ENCODE results near the gene ZMAT3.

DNA sequence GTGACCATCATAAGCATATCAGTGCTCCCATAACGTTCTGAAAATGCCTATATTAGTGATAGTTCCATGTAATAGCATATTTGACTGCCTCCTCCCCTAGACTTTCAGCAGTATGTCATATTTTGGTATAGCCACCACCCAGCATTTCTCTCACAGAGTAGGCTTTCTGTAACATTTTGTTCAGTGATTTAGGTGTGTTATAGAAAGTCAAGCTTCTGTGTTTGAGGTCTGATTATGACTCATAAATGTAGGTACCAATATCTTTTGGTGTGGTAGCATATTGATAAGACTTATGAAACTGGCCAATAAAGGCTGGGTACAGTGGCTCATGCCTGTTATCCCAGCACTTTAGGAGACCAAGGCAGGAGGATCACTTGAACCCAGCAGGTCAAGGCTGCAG lies 34.3 kb upstream of the ZMAT3 start:
- TF ChIP-seq POLR2A (IDR thresholded peaks at IDR 0.05; ENCODE audit: low read depth, low read length) (no peak), POLR2AphosphoS5 (IDR thresholded peaks at IDR 0.05; ENCODE audit: low read depth, low read length) (no peak), TAF1 (IDR thresholded peaks at IDR 0.05; ENCODE audit: borderline replicate concordance, low read depth, low read length) (no peak)
